Ovary (tissue), 9 donors: ENCODE data around the gene TWNK. TPM values are rescaled to one million over a fixed set of nuclear protein-coding genes. Genes with fewer than 3 reads are reported as not detected.

Experiments used
- DNase-seq, 5 donors: peaks; one replicate each; pipeline ENCODE4 v3.0.0-alpha.2; 2019 to 2020
- H3K27ac ChIP-seq, 2 donors: fragments of 200-600 bp; one replicate each; pipeline versions ENCODE4 v1.5.1 to v1.8.0; 2019 to 2022
- H3K27me3 ChIP-seq: fragments of 200-600 bp; one replicate; pipeline ENCODE4 v1.8.0; 2022
- H3K36me3 ChIP-seq: fragments of 200-600 bp; sonication (generic); one replicate; pipeline ENCODE4 v1.5.1; 2019
- H3K4me1 ChIP-seq: one replicate; pipeline ENCODE4 v1.8.1; 2013; ENCODE audit warnings: mild to moderate bottlenecking, moderate library complexity; ENCODE audit not compliant: insufficient read depth
- H3K4me3 ChIP-seq: fragments of 200-600 bp; sonication (generic); one replicate; pipeline ENCODE4 v1.5.1; 2017
- H3K9me3 ChIP-seq, 2 donors: fragments of 200-600 bp in 1 of 2; sonication (generic) in 1 of 2; one replicate each; pipeline versions ENCODE4 v1.5.1 to v1.8.1; 2013 to 2019; ENCODE audit warnings: mild to moderate bottlenecking in 1 of 2, moderate library complexity in 1 of 2
- CTCF ChIP-seq, 3 donors: fragments of 450-650 bp in 2 of 3; fragments of 200-600 bp in 1 of 3; IDR thresholded peaks; one replicate each; pipeline versions ENCODE4 v1.5.1 to v1.8.0; 2016 to 2022; ENCODE audit warnings: antibody characterized with exemption in 3 of 3, mild to moderate bottlenecking in 1 of 3
- EP300 ChIP-seq: sonication (generic); formaldehyde crosslinking; IDR thresholded peaks from one replicate; pipeline ENCODE4 v1.6.1; 2017; ENCODE audit warnings: antibody characterized with exemption
- POLR2A ChIP-seq: fragments of 450-650 bp; IDR thresholded peaks from one replicate; pipeline ENCODE4 v1.6.1; 2017; ENCODE audit warnings: antibody characterized with exemption, mild to moderate bottlenecking, moderate library complexity
- WGBS, 3 donors: extraction: QIAGEN DNeasy Blood & Tissue Kit in 1 of 3; methylation state at CpG; one replicate each; pipeline versions ENCODE4 v1.1.5 to v1.1.7; 2013 to 2017; 5-methylcytosine and 5-hydroxymethylcytosine counted together
- intact Hi-C, 4 donors: fragments of 100-400 bp; cut with DNase I; formaldehyde crosslinking; loops; one replicate each; pipeline versions ENCODE4 v1.11.0 to v1.15.1; 2022 to 2023
- polyA plus RNA-seq, 2 donors: library from polyadenylated mRNA; stranded (reverse); fragments of 200-250 nt in 1 of 2; fragments of 350-450 nt in 1 of 2; fragmentation: Illumina TruSeq in 1 of 2; extraction: RNeasy Lipid Tissue Mini Kit (QIAGEN cat#74804) in 1 of 2; gene quantifications; one replicate each; pipeline ENCODE4 v1.2.3, GENCODE V29; 2013 to 2014
- total RNA-seq, 7 donors: library from RNA; depleted of rRNA in 2 of 7; stranded (reverse); fragments of >200 nt in 2 of 7; fragmentation: NEBNext Ultra II Directional in 3 of 7; extraction: Animal tissue kit (Norgen Biotek cat#: 25700) in 3 of 7; gene quantifications; one replicate each; pipeline versions ENCODE4 v1.1.0 to v1.2.4, GENCODE V29; 2016 to 2023
- donor health status: DM: no; HTN: no; CAD: no; lungs with moderate emphysema.
- donor health status: DM: no; HTN: no; CAD: no.
- donor health status: Bipolar disorder and iron deficiency.
- donor health status: DM: yes; HTN: yes; CAD: no.
- donor health status: DM: no; HTN: no; CAD: no.
- donor health status: DM: yes; HTN: yes; CAD: no.

Gene TWNK
- total and polyA plus RNA-seq, 9 donors = 2.4 to 13.9 (median 10.7) TPM

- no peaks in the 10 kb centered on the region for H3K36me3 ChIP-seq
- H3K27me3 ChIP-seq = no peaks in the 10 kb centered on the region
- no peak overlapping the region for H3K4me3 ChIP-seq
- no peaks in the 10 kb centered on the region for H3K4me1 ChIP-seq
- H3K27ac ChIP-seq = no peak overlapping the region
- no peak for TF ChIP-seq CTCF (IDR thresholded peaks at IDR 0.05)
- TF ChIP-seq POLR2A = no peak
- TF ChIP-seq EP300 = no peak
- intact Hi-C loops = no loop called here
- WGBS, 3 donors = 83 to 87% (median 86%) methylated on average over 3 of the region's 3 CpGs
- DNase-seq = no peak
- H3K9me3 ChIP-seq = no peaks in the 10 kb centered on the region
Measured at GRCh38 chr10:100976906-100977305, 10.4 kb upstream of the TWNK start.

GRCh38 chr10:100977436-100977835 lies 9.9 kb upstream of the TWNK start:
- DNase-seq = peak in 1 of 5 donors; percentile 13
- whole genome bisulfite sequencing, 3 donors = 69 to 77% (median 72%) methylated on average over 6 of the region's 6 CpGs
- H3K9me3 ChIP-seq = no peaks in the 10 kb centered on the region
- H3K27me3 ChIP-seq = no peaks in the 10 kb centered on the region
- TF ChIP-seq EP300 (no peak), CTCF (IDR thresholded peaks at IDR 0.05) (no peak), POLR2A (no peak)
- H3K27ac ChIP-seq = no peak overlapping the region
- H3K4me1 ChIP-seq = no peaks in the 10 kb centered on the region
- H3K36me3 ChIP-seq = no peaks in the 10 kb centered on the region
- intact Hi-C loops = no loop called here
- no peak overlapping the region for H3K4me3 ChIP-seq

- WGBS, 3 donors = 83 to 85% (median 84%) methylated on average over 13 of the region's 13 CpGs
- Histone ChIP-seq H3K9me3 (no peaks in the 10 kb centered on the region), H3K4me3 (no peak overlapping the region), H3K27me3 (no peaks in the 10 kb centered on the region), H3K27ac (no peak overlapping the region), H3K4me1 (no peaks in the 10 kb centered on the region), H3K36me3 (no peaks in the 10 kb centered on the region)
- intact Hi-C loops = no loop called here
- DNase-seq = peak in 1 of 5 donors; percentile 19
- no peak for TF ChIP-seq EP300
- no peak for TF ChIP-seq CTCF (IDR thresholded peaks at IDR 0.05)
- TF ChIP-seq POLR2A = no peak
Measured at GRCh38 chr10:100978121-100978900, 9.0 kb upstream of the TWNK start.

- no peaks in the 10 kb centered on the region for H3K9me3 ChIP-seq
- H3K27me3 ChIP-seq = no peaks in the 10 kb centered on the region
- no peaks in the 10 kb centered on the region for H3K36me3 ChIP-seq
- TF ChIP-seq CTCF (IDR thresholded peaks at IDR 0.05) = no peak
- DNase-seq = peak in 1 of 5 donors; percentile 24
- no peak overlapping the region for H3K4me3 ChIP-seq
- intact Hi-C loops = no loop called here
- no peak overlapping the region for H3K27ac ChIP-seq
- H3K4me1 ChIP-seq = no peaks in the 10 kb centered on the region
- WGBS, 3 donors = 70 to 78% (median 75%) methylated on average over 10 of the region's 10 CpGs
Measured at GRCh38 chr10:100978901-100979195, 8.5 kb upstream of the TWNK start.
